ENCODE measurements around the gene NR4A3.

GRCh38 chr9:99811172-99811571, 10.5 kb upstream of the NR4A3 start:
- no peak for TF ChIP-seq CTCF (IDR thresholded peaks at IDR 0.05; ENCODE audit: low read length)
- TF ChIP-seq EZH2phosphoT487 (IDR thresholded peaks at IDR 0.05; ENCODE audit: low read length) = no peak
